ENCODE data around the gene CD200R1L. TPM values are rescaled to one million over a fixed set of nuclear protein-coding genes. Genes with fewer than 3 reads are reported as not detected.

Gene CD200R1L
- total and polyA plus RNA-seq, 2 experiments from 2014 or later: not detected

GRCh38 chr3:112794622-112795172 lies 52.0 kb downstream of the CD200R1L start (continued):
- TF ChIP-seq REST (IDR thresholded peaks at IDR 0.05; ENCODE audit: unreplicated experiment): no peak
- no peak for TF ChIP-seq ZNF114 (CRISPR knock-in tag; IDR thresholded peaks at IDR 0.05)
- TF ChIP-seq NANOG (IDR thresholded peaks at IDR 0.05; ENCODE audit: borderline replicate concordance): no peak
- no peak for TF ChIP-seq EZH2phosphoT487 (IDR thresholded peaks at IDR 0.05; ENCODE audit: unreplicated experiment)
- TF ChIP-seq, protein P1, sequence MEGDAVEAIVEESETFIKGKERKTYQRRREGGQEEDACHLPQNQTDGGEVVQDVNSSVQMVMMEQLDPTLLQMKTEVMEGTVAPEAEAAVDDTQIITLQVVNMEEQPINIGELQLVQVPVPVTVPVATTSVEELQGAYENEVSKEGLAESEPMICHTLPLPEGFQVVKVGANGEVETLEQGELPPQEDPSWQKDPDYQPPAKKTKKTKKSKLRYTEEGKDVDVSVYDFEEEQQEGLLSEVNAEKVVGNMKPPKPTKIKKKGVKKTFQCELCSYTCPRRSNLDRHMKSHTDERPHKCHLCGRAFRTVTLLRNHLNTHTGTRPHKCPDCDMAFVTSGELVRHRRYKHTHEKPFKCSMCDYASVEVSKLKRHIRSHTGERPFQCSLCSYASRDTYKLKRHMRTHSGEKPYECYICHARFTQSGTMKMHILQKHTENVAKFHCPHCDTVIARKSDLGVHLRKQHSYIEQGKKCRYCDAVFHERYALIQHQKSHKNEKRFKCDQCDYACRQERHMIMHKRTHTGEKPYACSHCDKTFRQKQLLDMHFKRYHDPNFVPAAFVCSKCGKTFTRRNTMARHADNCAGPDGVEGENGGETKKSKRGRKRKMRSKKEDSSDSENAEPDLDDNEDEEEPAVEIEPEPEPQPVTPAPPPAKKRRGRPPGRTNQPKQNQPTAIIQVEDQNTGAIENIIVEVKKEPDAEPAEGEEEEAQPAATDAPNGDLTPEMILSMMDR (conservative IDR thresholded peaks at IDR 0.05; ENCODE audit: low read depth in 2 of 2): no peak

DNA sequence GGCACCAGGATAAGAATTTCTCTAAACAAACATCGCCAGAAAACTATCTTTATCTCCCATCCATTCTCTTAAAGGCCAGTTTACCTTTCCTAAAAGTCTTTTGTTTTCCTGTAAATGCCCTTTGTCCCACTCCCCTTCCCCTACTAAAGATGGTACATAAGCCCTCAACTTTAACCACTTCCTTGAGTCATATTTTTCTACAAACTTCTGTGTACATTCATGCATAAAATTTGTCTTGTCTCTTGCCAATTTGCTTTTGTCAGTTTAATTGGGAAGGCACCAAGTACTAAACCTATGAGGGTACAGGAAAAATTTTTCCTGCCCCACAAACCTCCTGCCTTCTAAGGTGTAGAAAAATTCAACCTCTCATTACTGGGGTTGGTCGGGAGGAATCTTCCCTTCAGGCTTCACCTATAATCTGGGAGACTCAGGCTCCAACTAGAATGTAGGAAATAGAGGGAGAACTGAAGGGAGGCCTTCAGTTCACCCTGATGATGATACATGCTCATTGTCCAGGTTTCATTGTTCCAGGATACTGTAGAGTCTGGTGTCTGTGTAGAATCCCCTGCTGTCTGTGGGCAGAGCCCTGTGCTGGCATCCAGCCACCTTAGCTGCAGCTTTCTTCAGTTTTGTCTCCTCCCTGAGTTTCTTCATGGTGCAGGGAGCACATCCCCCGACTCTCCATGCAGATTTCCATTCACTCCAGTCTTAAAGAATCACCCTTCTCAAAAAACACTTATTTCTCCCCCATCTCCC lies 53.2 kb downstream of the CD200R1L start:
- no peak for ATAC-seq
- H3K9me3 Mint-ChIP-seq: peaks cover 5% of the 10 kb centered on the region; the same call in 1 of the 3 replicates
- no peak overlapping the region for H3K27ac Mint-ChIP-seq
- TF ChIP-seq ZNF331 (CRISPR knock-in tag; IDR thresholded peaks at IDR 0.05; ENCODE audit: low read depth) (no peak), ETS1 (IDR thresholded peaks at IDR 0.05) (no peak), POLR2AphosphoS5 (IDR thresholded peaks at IDR 0.05; ENCODE audit: low read depth) (no peak), EZH2phosphoT487 (IDR thresholded peaks at IDR 0.05; ENCODE audit: unreplicated experiment) (no peak), STAT1 (IDR thresholded peaks at IDR 0.05; ENCODE audit: unreplicated experiment) (no peak), EZH2 (IDR thresholded peaks at IDR 0.05; ENCODE audit: low read depth, unreplicated experiment) (no peak), REST (IDR thresholded peaks at IDR 0.05; ENCODE audit: unreplicated experiment) (no peak), NANOG (IDR thresholded peaks at IDR 0.05; ENCODE audit: borderline replicate concordance) (no peak), JUNB (IDR thresholded peaks at IDR 0.05; ENCODE audit: unreplicated experiment) (no peak), ZNF114 (CRISPR knock-in tag; IDR thresholded peaks at IDR 0.05) (no peak), CREB1 (CRISPR knock-in tag; IDR thresholded peaks at IDR 0.05; ENCODE audit: low read depth) (no peak)
- TF ChIP-seq, protein P1 (conservative IDR thresholded peaks at IDR 0.05; ENCODE audit: low read depth in 2 of 2): no peak

More for the DNA sequence above, 53.2 kb downstream of the CD200R1L start:
- peak overlapping the region; percentile 67; the same call in 1 of the 2 replicates for H2AFZ ChIP-seq
- H3F3A ChIP-seq (replicated peaks; ENCODE audit: low read depth): no peaks in the 10 kb centered on the region
- no peaks in the 10 kb centered on the region for H3K79me2 ChIP-seq (replicated peaks; ENCODE audit: insufficient read depth)
- DNase-seq (ENCODE audit: low spot score): no peak
- H3K27ac ChIP-seq (ENCODE audit: low read depth): no peak overlapping the region
- Mint-ChIP-seq H3K27me3 (ENCODE audit: insufficient read depth, low read depth, poor library complexity) (no peaks in the 10 kb centered on the region), H3K4me1 (peaks cover 9% of the 10 kb centered on the region; the same call in 2 of the 3 replicates), H3K36me3 (ENCODE audit: low read depth) (no peaks in the 10 kb centered on the region), H3K4me3 (no peak overlapping the region)
- H3K4me2 ChIP-seq: no peak overlapping the region
- peaks cover 4% of the 10 kb centered on the region; the same call in 1 of the 2 replicates for H3K4me1 ChIP-seq (ENCODE audit: insufficient read depth)
- no peak overlapping the region for H3K4me3 ChIP-seq
- no peaks in the 10 kb centered on the region for H3K36me3 ChIP-seq (ENCODE audit: insufficient read depth)
- H3K27me3 ChIP-seq (ENCODE audit: insufficient read depth): no peaks in the 10 kb centered on the region
- H4K20me1 ChIP-seq (replicated peaks; ENCODE audit: insufficient read depth): no peaks in the 10 kb centered on the region; the same call in 1 of the 2 replicates
- H3K9me2 ChIP-seq (ENCODE audit: insufficient read depth): peaks cover 4% of the 10 kb centered on the region; the same call in 1 of the 2 replicates
